Heart left ventricle (tissue), 13 donors: Measurements from ENCODE around the gene VPREB3.

ENCODE experiments used
- CTCF ChIP-seq, 12 donors: fragments of 200-600 bp; sonication (generic) in 4 of 12; IDR thresholded peaks; one replicate each; pipeline versions ENCODE4 v1.5.0 to v1.8.0; 2018 to 2022; ENCODE audit warnings: antibody characterized with exemption in 12 of 12, mild to moderate bottlenecking in 5 of 12
- POLR2A ChIP-seq, 2 donors: fragments of 450-650 bp; IDR thresholded peaks; one replicate each; pipeline ENCODE4 v1.6.1; 2017; ENCODE audit warnings: antibody characterized with exemption in 2 of 2, mild to moderate bottlenecking in 2 of 2, moderate library complexity in 2 of 2
- donor health status: ischemic (EF 13 %, LVEDD 7.1; RV severe dilation, severe dysfunction).
- donor health status: DM: no; HTN: yes; CAD: no.
- donor health status: DM: no; HTN: no; CAD: no.
- donor health status: ischemic (EF 25% LVEDD 6.9; RV normal size, moderate dysfunction).
- donor health status: ischemic (EF 25% LVEDD 5.7; RV mildly dilated, moderate dysfunction).
- donor health status: ischemic (EF 35%, LVEDD 5.7; RV mildly dilated, moderate dysfunction).
- donor health status: nonischemic (EF 11% LVEDD 7.7; RV severe dilation, severe dysfunction).
- donor health status: DM: yes; HTN: yes; CAD: no.
- donor health status: PGD.
- donor health status: ischemic (EF 29% LVEDD 5.4; RV normal size, mild dysfunction).
- donor health status: nonischemic (EF 23%, LVEDD 6.1; RV moderate dilation, normal function).

- no peak for TF ChIP-seq CTCF (IDR thresholded peaks at IDR 0.05)
- no peak for TF ChIP-seq POLR2A (IDR thresholded peaks at IDR 0.05)
These were observed 35.4 kb upstream of the VPREB3 start for GRCh38 chr22:23789638-23790037.
